WERI-Rb-1 (cell line): Measurements from ENCODE around the gene ASIC4.

Experiments used
- DNase-seq: peaks from one replicate; pipeline ENCODE4 v3.0.0-alpha.2; 2020
- H3K27ac ChIP-seq: fragments of 250-450 bp; sonication (Bioruptor Pico); 2 replicates; pipeline ENCODE4 v1.5.1; 2020; ENCODE audit warnings: mild to moderate bottlenecking, moderate library complexity
- H3K27me3 ChIP-seq: fragments of 250-450 bp; sonication (Bioruptor Pico); 2 replicates; pipeline ENCODE4 v1.5.1; 2021; ENCODE audit warnings: mild to moderate bottlenecking, low read depth, moderate library complexity; ENCODE audit not compliant: insufficient read depth, severe bottlenecking
- H3K36me3 ChIP-seq: fragments of 250-450 bp; sonication (Bioruptor Pico); 2 replicates; pipeline ENCODE4 v1.5.1; 2020; ENCODE audit warnings: mild to moderate bottlenecking, moderate library complexity
- H3K4me3 ChIP-seq: 2 replicates; pipeline ENCODE4 v1.5.1; 2011; ENCODE audit warnings: low read depth, mild to moderate bottlenecking, control low read depth, low read length
- H3K9me3 ChIP-seq: fragments of 250-450 bp; sonication (Bioruptor Pico); 2 replicates; pipeline ENCODE4 v1.5.1; 2021; ENCODE audit warnings: mild to moderate bottlenecking, moderate library complexity; ENCODE audit not compliant: severe bottlenecking
- TF ChIP-seq, protein P1 (sequence below): IDR thresholded peaks from 2 replicates; pipeline ENCODE4 v1.5.1; 2011; ENCODE audit warnings: low read depth, mild to moderate bottlenecking, control low read depth, inconsistent platforms, low read length

ASIC4 gene

GRCh38 chr2:219557791-219558785 is 43.8 kb downstream of the ASIC4 start:
- TF ChIP-seq, protein P1, sequence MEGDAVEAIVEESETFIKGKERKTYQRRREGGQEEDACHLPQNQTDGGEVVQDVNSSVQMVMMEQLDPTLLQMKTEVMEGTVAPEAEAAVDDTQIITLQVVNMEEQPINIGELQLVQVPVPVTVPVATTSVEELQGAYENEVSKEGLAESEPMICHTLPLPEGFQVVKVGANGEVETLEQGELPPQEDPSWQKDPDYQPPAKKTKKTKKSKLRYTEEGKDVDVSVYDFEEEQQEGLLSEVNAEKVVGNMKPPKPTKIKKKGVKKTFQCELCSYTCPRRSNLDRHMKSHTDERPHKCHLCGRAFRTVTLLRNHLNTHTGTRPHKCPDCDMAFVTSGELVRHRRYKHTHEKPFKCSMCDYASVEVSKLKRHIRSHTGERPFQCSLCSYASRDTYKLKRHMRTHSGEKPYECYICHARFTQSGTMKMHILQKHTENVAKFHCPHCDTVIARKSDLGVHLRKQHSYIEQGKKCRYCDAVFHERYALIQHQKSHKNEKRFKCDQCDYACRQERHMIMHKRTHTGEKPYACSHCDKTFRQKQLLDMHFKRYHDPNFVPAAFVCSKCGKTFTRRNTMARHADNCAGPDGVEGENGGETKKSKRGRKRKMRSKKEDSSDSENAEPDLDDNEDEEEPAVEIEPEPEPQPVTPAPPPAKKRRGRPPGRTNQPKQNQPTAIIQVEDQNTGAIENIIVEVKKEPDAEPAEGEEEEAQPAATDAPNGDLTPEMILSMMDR = no peak
- H3K9me3 ChIP-seq = no peaks in the 10 kb centered on the region
- H3K27me3 ChIP-seq = no peaks in the 10 kb centered on the region
- no peak overlapping the region for H3K4me3 ChIP-seq
- no peak for DNase-seq
- H3K27ac ChIP-seq = no peak overlapping the region
- H3K36me3 ChIP-seq = peaks cover 5% of the 10 kb centered on the region

GRCh38 chr2:219559156-219559915 is 45.1 kb downstream of the ASIC4 start:
- Histone ChIP-seq H3K9me3 (no peaks in the 10 kb centered on the region), H3K4me3 (no peak overlapping the region), H3K36me3 (peaks cover 16% of the 10 kb centered on the region), H3K27ac (no peak overlapping the region), H3K27me3 (no peaks in the 10 kb centered on the region)
- TF ChIP-seq, protein P1 = no peak
- DNase-seq = peak; percentile 8

DNA sequence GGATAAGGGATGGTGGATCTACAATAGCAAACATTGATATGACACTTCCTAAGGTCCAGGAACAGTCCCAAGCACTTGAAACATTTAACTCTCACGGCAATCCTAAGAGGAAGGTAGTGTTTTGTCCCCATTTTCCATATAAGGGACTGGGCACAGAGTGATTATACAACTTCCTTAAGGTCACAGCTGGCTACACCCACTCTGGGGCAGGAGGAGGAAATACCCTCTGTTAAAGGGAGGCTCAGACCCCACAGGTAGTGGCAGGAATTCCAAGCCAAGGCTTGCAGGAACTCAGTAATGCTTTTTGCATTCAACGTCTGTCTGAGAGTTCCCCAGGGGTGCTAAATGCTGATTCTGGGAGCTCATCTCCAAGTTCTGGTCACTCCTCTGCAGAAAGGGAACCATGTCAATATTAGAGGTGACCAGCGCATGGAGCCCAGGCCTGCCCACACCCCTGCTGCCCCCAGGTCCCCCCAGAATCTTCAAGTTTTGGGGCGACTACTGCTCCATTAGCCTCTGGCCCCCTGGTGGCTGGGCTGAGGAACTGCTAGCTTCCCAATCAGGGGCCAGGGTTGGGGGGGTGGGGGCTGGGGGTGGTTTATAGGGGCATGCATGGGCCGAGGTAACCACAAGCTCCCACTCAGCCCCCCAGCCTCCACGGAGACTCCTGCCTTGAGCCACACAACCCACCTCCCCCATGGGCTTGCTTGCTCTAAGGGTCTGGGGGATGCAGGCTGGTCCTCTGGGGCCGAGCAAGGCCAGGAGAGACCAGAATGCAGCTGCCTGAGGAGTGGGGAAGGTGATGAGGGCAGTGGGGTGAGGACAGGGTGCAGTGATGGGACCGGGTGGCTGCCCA is 46.0 kb downstream of the ASIC4 start:
- H3K4me3 ChIP-seq = no peak overlapping the region

GRCh38 chr2:219560893-219561178 is 46.6 kb downstream of the ASIC4 start:
- TF ChIP-seq, protein P1 = no peak
- H3K36me3 ChIP-seq = peaks cover 25% of the 10 kb centered on the region

More for the DNA sequence above, 46.0 kb downstream of the ASIC4 start:
- no peak for DNase-seq
- Histone ChIP-seq H3K27me3 (no peaks in the 10 kb centered on the region), H3K9me3 (no peaks in the 10 kb centered on the region), H3K36me3 (peaks cover 25% of the 10 kb centered on the region), H3K27ac (no peak overlapping the region; the same call in 1 of the 2 replicates)
- TF ChIP-seq, protein P1 = peak; percentile 65

DNA sequence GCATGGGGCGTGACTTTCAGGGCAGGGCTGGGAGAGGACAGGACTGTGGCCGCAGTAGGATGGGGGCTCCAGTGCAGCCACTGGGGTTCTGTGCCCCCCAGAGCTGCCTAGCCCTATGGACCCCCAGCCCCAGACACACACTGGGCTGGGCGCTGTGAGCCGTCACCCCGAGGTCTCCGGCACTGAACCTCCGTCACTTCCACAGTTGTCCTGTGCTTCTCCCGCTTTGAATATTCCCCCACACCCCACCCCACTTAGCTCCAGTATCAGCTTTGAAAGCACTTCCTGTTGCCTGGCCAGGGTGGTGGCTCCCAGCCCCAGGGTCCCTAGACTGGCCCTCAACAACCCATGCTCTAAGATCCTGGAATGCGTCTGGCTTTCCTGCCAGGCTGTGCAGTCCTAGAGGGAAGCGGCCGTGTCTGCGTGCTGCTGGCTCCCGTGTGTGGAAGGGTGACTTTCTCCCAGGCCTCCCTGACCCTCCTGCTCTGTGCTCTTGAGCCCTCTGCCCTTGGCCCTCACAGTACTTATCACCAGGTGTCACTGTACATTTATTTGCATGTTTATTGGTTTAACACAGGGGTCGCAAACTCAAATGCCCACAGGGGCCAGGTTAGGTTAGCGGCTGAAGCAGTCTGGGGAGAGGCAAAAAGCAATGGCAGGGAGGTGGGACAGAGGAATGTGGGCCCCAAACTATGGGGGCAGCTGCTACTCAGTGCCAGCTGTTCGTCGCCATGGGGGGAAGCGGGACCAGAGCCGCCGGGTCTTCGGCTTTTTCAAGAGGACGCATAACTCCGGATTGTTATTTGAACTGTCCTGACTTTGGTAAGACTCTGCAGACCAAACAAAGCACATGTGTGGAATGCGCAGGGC is 47.1 kb downstream of the ASIC4 start:
- Histone ChIP-seq H3K36me3 (peaks cover 26% of the 10 kb centered on the region), H3K27me3 (no peaks in the 10 kb centered on the region), H3K4me3 (no peak overlapping the region), H3K27ac (no peak overlapping the region; the same call in 1 of the 2 replicates), H3K9me3 (no peaks in the 10 kb centered on the region)
- TF ChIP-seq, protein P1 = no peak
- DNase-seq = no peak

More at GRCh38 chr2:219560893-219561178, 46.6 kb downstream of the ASIC4 start:
- no peak overlapping the region; the same call in 1 of the 2 replicates for H3K27ac ChIP-seq
- no peak overlapping the region for H3K4me3 ChIP-seq
- H3K9me3 ChIP-seq = no peaks in the 10 kb centered on the region
- H3K27me3 ChIP-seq = no peaks in the 10 kb centered on the region
- DNase-seq = no peak
